Stimulated activated CD8-positive, alpha-beta memory T cell treated with anti-CD3 and anti-CD28 coated beads, Interleukin-7, amount 100 ng/mL, for 4 hours (primary cell): ENCODE measurements around the gene MYO1A.
"Not testable (repeated sequence)": the region's sequence is repeated elsewhere in the genome, so short reads cannot be mapped to it uniquely, and the experiment has no call there.

Experiments
- DNase-seq, 2 donors: peaks; one replicate each; pipeline ENCODE4 v3.0.0-alpha.2; 2020; ENCODE audit warnings: low read depth in 2 of 2

Gene MYO1A

DNA sequence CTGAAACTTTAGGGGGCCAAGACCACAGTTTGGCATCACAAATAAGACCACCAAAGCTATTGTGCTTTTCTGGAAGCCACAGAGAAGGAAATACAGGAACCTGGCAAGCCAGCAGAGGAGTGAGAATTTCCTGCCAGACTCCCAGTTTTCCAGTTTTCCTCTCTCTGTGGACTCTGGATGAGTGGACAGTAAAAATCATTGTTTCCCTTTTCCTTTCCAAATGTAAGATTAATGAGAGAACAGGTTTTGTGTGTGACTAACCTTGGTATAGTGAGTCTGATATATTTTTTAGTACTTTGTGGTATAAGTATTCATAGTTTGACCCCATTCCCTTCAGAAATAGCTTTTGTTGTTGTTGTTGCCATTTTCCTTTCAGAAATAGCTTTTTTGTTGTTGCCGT is 31.0 kb downstream of the MYO1A start:
- no peak for DNase-seq

DNA sequence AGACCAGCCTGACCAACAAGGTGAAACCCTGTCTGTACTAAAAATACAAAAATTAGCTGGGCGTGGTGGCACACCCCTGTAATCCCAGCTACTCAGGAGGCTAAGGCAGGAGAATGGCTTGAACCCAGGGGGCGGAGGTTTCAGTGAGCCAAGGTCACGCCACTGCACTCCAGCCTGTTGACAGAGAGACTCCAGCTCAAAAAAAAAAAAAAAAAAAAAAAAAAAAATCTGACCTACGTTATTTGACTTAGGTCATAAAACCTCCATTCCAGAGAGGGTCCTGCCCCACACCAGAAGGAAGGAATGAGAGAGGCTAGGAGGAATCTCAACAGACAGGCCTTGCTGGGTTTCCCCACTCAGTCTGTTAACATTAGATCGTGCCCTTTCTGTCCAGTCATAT is 31.6 kb downstream of the MYO1A start:
- DNase-seq, result not testable (repeated sequence)

DNA sequence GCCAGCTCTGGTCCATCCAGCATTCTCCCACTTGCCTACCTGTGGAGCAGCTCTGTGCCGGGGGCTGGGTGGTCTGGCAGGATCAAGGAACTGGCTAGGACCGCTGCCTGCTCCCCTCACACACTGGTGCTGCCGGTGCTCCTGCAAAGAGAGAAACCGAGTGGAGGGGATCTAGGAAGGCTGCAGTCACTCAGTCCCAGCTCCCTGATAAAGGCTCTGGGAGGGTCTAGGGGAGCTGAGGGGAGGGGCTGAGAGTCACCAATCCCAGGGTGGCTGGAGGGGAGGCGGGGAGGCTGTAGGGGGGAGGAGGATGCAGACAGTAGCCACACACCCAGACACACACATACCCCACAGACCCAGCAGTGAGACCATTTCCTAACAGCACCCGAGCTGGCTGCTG is 33.6 kb downstream of the MYO1A start, which contains the start of gene TAC3:
Gene TAC3, minus strand, starts transcription at position 182 of the 400 bp plus-strand sequence. CDS start 732 bp downstream, outside the sequence.
- DNase-seq, result no peak

- no peak for DNase-seq
Observed at GRCh38 chr12:57012600-57013465, 37.1 kb downstream of the MYO1A start.

DNA sequence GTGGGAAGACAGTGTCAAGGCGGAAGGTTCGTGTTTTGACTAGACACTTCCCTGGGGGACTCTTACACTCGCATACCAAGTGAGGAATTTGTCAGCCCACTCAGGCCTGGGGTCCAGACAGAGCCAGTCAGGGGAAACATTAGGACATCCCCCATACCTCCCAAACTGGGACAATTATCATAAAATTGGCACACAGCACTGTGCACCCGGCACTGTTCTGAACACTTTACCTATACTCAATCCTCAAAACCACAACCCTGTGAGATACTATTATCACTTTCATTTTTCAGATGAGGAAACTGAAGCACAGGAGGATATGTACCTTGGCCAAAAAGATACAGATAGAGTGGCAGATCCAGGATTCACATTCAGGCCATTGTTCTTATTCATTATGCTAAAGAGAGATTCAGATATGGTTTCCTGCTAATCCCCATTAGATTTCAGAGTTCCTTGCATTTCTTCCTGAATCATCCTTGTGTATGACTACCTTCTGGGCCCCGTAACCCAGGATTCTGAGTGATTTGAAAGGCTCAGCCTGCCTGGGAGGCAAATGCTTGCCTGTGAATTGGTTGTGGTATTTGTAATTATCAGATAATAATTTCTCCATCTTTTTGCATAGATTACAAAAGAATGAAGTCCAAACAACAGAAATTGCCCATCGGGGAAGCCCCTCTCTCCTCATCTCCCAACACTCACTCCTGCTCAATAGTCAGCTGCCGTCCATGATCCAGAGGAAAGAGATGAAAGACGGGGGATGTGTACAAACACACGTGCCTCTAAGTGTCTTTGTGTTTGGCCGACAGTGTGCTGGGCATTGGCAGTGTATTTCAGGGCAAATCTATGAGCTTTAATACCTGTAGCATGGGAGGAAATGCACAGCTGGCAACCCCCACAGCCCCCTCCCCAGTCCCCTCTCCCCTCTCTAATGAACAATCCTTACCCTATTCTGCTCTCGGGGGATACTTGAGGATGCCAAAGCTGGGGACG is 38.2 kb downstream of the MYO1A start:
- DNase-seq, result no peak

GRCh38 chr12:57010627-57011247 is 39.2 kb downstream of the MYO1A start:
- no peak for DNase-seq

DNA sequence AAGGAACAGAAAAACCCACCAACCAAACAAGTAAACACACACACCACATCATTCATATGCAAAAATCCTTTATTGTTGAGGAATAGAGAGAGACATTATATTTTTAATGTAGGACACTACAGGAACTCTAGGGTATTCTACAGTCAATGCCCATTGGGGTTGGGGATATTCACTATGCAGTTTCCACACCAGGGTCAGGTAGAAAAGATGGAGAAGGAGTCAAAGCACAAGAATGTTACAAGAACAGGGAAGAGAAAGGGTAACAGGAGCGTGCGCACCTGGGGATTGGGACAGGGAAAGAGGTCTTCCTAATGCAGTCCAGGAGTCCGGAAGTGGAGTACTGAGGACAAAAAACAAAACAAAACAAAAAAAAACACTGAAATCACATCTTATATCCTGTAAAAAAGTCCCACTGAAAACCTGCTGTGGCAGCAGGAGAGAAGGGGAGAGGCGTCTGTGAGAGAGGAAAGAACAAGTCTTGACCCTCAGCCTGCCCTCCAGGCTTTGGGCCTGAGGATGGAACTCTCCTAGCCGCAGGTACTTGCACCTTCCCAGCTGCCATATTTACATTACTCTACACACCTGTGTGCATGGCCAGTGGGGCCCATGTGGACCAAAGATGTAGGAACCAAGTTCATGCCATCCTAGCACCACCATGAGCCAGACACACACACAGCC is 39.8 kb downstream of the MYO1A start:
- no peak for DNase-seq

GRCh38 chr12:57008178-57008577 is 41.8 kb downstream of the MYO1A start:
- DNase-seq, result no peak

- peak in 1 of 2 donors; percentile 22 for DNase-seq
Observed at GRCh38 chr12:57006809-57007475, 43.0 kb downstream of the MYO1A start.

GRCh38 chr12:57005980-57006808 is 43.7 kb downstream of the MYO1A start, which contains the start of gene ZBTB39:
Gene ZBTB39 (minus strand): TSS chr12:57006546. CDS start chr12:57004917, 1,629 bp downstream.
- DNase-seq, result peak in 1 of 2 donors; percentile 59

- DNase-seq, result no peak
Observed at GRCh38 chr12:57004651-57005050, 45.3 kb downstream of the MYO1A start.

GRCh38 chr12:57003395-57003794 is 46.5 kb downstream of the MYO1A start:
- DNase-seq, result no peak

GRCh38 chr12:57001448-57001906 is 48.5 kb downstream of the MYO1A start:
- DNase-seq, result peak; percentile 59 to 61

- no peak for DNase-seq
Observed at GRCh38 chr12:57000393-57000792, 49.5 kb downstream of the MYO1A start.

- DNase-seq, result no peak
Observed at GRCh38 chr12:56999456-56999855, 50.5 kb downstream of the MYO1A start.

DNA sequence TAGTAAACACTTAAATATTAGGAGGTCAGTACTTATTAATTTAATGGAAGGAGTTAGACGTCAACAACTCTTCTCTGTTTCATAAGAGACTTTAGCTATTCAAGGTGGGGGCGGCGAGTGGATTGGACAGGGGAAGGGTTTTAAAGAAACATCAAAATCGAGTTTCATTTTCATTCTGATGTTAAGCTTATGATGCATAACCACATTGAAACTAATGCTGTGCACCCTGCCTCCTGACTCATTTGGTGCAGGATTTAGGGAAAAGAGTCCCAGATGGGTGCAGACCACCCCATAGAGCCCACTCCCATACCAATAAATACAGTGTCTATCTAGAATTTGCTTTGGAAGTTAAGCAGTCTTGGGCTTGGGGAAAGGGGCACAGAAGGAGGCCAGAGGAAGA is 50.9 kb downstream of the MYO1A start:
- no peak for DNase-seq

- no peak for DNase-seq
Observed at GRCh38 chr12:56998316-56998715, 51.6 kb downstream of the MYO1A start.

DNA sequence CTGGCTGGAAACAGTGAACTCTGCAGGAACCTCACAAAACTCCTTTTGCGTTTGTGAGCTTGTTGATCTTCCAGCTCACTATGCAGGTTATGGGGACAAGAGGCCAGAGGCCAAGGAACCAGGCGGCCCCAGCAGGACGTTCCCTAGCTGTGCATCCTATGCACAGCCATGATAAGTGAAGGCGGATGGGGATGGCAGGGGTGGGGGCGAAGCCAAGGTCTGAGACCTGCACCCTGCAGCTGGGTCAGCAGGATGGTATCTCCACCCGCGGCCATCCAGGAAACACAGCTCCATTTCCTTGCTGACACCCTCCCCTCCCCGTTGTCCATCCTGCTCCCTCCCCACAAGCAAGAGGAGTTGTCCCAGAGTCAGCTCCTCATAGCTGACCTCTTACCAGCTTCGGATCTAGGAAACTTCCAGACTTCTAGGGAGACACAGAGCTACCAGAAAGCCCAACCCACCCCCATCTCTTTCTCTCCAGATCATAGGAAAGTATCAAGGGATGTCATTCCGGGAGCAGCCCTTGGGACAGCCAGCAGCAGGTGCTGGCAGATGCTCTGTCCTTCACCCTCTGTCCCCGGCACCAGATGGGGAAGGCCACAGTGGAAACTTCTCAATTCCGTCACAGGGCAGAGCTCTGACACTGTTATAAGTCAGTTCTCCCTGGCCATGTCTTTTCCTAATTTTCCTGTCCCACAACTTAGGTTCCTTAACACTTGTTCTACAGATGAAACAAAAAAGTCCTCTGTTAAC is 53.0 kb downstream of the MYO1A start:
- no peak for DNase-seq
